Mesendoderm (in vitro differentiated cells): ENCODE data around the gene TRH.

Experiments used
- DNase-seq: peaks from one replicate; pipeline ENCODE4 v3.0.0; 2013
- H2AK5ac ChIP-seq: 2 replicates; pipeline ENCODE4 v1.6.1; 2013; ENCODE audit warnings: low read length, inconsistent platforms
- H2BK120ac ChIP-seq: 2 replicates; pipeline ENCODE4 v1.6.1; 2013; ENCODE audit warnings: low read depth, mild to moderate bottlenecking, low read length, moderate library complexity, mixed read lengths
- H2BK15ac ChIP-seq: replicated peaks from 2 replicates; pipeline ENCODE4 v1.6.1; 2013; ENCODE audit warnings: low read depth, mild to moderate bottlenecking, moderate library complexity
- H2BK5ac ChIP-seq: 2 replicates; pipeline ENCODE4 v1.6.1; 2013; ENCODE audit warnings: low read length, inconsistent platforms
- H3K18ac ChIP-seq: 2 replicates; pipeline ENCODE4 v1.6.1; 2013; ENCODE audit warnings: mild to moderate bottlenecking, low read length, mixed read lengths
- H3K23ac ChIP-seq: one replicate; pipeline ENCODE4 v1.6.1; 2013; ENCODE audit warnings: low read length
- H3K27ac ChIP-seq: 2 replicates; pipeline ENCODE4 v1.5.1; 2013; ENCODE audit warnings: low read depth, mild to moderate bottlenecking, inconsistent platforms, low read length, moderate library complexity
- H3K27me3 ChIP-seq: 2 replicates; pipeline ENCODE4 v1.6.1; 2013; ENCODE audit warnings: low read length, control low read depth, mild to moderate bottlenecking, inconsistent platforms; ENCODE audit not compliant: insufficient read depth, poor library complexity
- H3K36me3 ChIP-seq: 2 replicates; pipeline ENCODE4 v1.6.1; 2013; ENCODE audit warnings: low read length, inconsistent platforms; ENCODE audit not compliant: control insufficient read depth, insufficient read depth
- H3K4ac ChIP-seq: one replicate; pipeline ENCODE4 v1.6.1; 2013; ENCODE audit warnings: low read depth, mild to moderate bottlenecking, low read length, moderate library complexity
- H3K4me1 ChIP-seq: 2 replicates; pipeline ENCODE4 v1.6.1; 2013; ENCODE audit warnings: low read depth, low read length, inconsistent platforms; ENCODE audit not compliant: control insufficient read depth
- H3K4me2 ChIP-seq: 2 replicates; pipeline ENCODE4 v1.6.1; 2013; ENCODE audit warnings: low read length
- H3K4me3 ChIP-seq: 2 replicates; pipeline ENCODE4 v1.5.1; 2013; ENCODE audit warnings: mild to moderate bottlenecking, low read length
- H3K56ac ChIP-seq: one replicate; pipeline ENCODE4 v1.6.1; 2013; ENCODE audit warnings: low read length
- H3K79me1 ChIP-seq: 2 replicates; pipeline ENCODE4 v1.6.1; 2013; ENCODE audit warnings: low read length, inconsistent platforms
- H3K79me2 ChIP-seq: 2 replicates; pipeline ENCODE4 v1.6.1; 2013; ENCODE audit warnings: mild to moderate bottlenecking, low read length; ENCODE audit not compliant: control insufficient read depth, insufficient read depth
- H3K9ac ChIP-seq: 2 replicates; pipeline ENCODE4 v1.6.1; 2013; ENCODE audit warnings: low read length, inconsistent platforms
- H4K5ac ChIP-seq: one replicate; pipeline ENCODE4 v1.6.1; 2013; ENCODE audit warnings: low read length
- H4K8ac ChIP-seq: one replicate; pipeline ENCODE4 v1.6.1; 2013; ENCODE audit warnings: low read depth, mild to moderate bottlenecking, control low read depth, low read length, moderate library complexity
- WGBS: extraction: QIAGEN DNeasy Blood & Tissue Kit; methylation state at CpG from one replicate; pipeline ENCODE4 v1.1.7; 2013; ENCODE audit warnings: low lambda C conversion rate, missing lambda C conversion rate; ENCODE audit not compliant: insufficient coverage; ENCODE audit errors: extremely low coverage; 5-methylcytosine and 5-hydroxymethylcytosine counted together

TRH gene

GRCh38 chr3:129975705-129976048 is 1.2 kb downstream of the TRH start:
- no peak overlapping the region for H2BK5ac ChIP-seq
- no peaks in the 10 kb centered on the region for H3K79me1 ChIP-seq
- no peak overlapping the region for H2AK5ac ChIP-seq
- H3K4me1 ChIP-seq, result no peaks in the 10 kb centered on the region
- H3K36me3 ChIP-seq, result no peaks in the 10 kb centered on the region
- no peak overlapping the region for H4K8ac ChIP-seq
- H3K4me3 ChIP-seq, result no peak overlapping the region
- H3K27ac ChIP-seq, result no peak overlapping the region
- H3K23ac ChIP-seq, result no peak overlapping the region
- peak overlapping the region; percentile 31 for H3K4me2 ChIP-seq
- no peak overlapping the region for H3K4ac ChIP-seq
- H4K5ac ChIP-seq, result no peak overlapping the region
- H3K9ac ChIP-seq, result peak overlapping the region; percentile 22
- no peak overlapping the region for H2BK120ac ChIP-seq
- H2BK15ac ChIP-seq, result no peak overlapping the region
- peak overlapping the region; percentile 9 for H3K56ac ChIP-seq
- no CpG with 5 or more reads among the region's 27 CpGs for WGBS
- DNase-seq, result peak; percentile 46
- H3K27me3 ChIP-seq, result peaks cover 50% of the 10 kb centered on the region
- H3K79me2 ChIP-seq, result no peaks in the 10 kb centered on the region
- no peak overlapping the region for H3K18ac ChIP-seq

- H4K5ac ChIP-seq, result no peak overlapping the region
- peaks cover 50% of the 10 kb centered on the region for H3K27me3 ChIP-seq
- H3K27ac ChIP-seq, result no peak overlapping the region
- H2AK5ac ChIP-seq, result no peak overlapping the region
- H3K4me1 ChIP-seq, result no peaks in the 10 kb centered on the region
- H3K36me3 ChIP-seq, result no peaks in the 10 kb centered on the region
- H2BK120ac ChIP-seq, result no peak overlapping the region
- H3K79me1 ChIP-seq, result no peaks in the 10 kb centered on the region
- no peak overlapping the region for H2BK15ac ChIP-seq
- no CpG with 5 or more reads among the region's 4 CpGs for WGBS
- DNase-seq, result no peak
- no peak overlapping the region for H4K8ac ChIP-seq
- H3K79me2 ChIP-seq, result no peaks in the 10 kb centered on the region
- no peak overlapping the region for H3K4me3 ChIP-seq
- H3K18ac ChIP-seq, result no peak overlapping the region
- H3K4me2 ChIP-seq, result no peak overlapping the region
- H2BK5ac ChIP-seq, result no peak overlapping the region
- no peak overlapping the region for H3K23ac ChIP-seq
- no peak overlapping the region for H3K56ac ChIP-seq
- no peak overlapping the region for H3K4ac ChIP-seq
- H3K9ac ChIP-seq, result no peak overlapping the region
Observed at GRCh38 chr3:129976286-129976685, 1.8 kb downstream of the TRH start.

DNA sequence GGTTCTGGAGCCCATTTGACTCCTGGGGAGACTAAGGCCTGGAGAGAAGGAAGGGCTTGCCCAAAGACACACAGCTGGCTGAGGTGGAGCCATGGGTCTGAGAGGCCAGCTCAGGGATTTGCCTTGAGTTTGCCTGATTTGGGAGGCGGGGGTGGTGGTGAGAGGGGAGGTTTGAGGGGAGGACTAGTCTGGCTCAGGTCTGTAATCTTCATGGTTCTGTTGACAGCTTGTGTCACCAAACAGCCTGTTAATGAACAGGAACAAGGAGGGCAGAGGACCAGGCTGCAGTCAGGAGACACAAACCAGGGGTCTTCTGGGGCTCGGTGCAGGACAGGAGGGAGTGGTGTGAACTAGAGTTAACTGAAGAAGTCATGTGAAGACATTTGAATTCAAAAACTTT is 3.6 kb downstream of the TRH start:
- DNase-seq, result no peak
- no peak overlapping the region for H3K9ac ChIP-seq
- no peak overlapping the region for H3K27ac ChIP-seq
- H4K8ac ChIP-seq, result no peak overlapping the region
- H4K5ac ChIP-seq, result no peak overlapping the region
- H3K18ac ChIP-seq, result no peak overlapping the region
- H3K79me2 ChIP-seq, result no peaks in the 10 kb centered on the region
- no CpG with 5 or more reads among the region's 2 CpGs for WGBS
- no peaks in the 10 kb centered on the region for H3K36me3 ChIP-seq
- peaks cover 41% of the 10 kb centered on the region for H3K27me3 ChIP-seq
- no peak overlapping the region for H2BK15ac ChIP-seq
- H2BK5ac ChIP-seq, result no peak overlapping the region
- H3K4me2 ChIP-seq, result no peak overlapping the region
- H3K79me1 ChIP-seq, result no peaks in the 10 kb centered on the region
- no peak overlapping the region for H3K4ac ChIP-seq
- no peak overlapping the region for H3K23ac ChIP-seq
- no peak overlapping the region for H2AK5ac ChIP-seq
- H3K4me3 ChIP-seq, result no peak overlapping the region
- H3K56ac ChIP-seq, result no peak overlapping the region
- no peaks in the 10 kb centered on the region for H3K4me1 ChIP-seq
- no peak overlapping the region for H2BK120ac ChIP-seq

DNA sequence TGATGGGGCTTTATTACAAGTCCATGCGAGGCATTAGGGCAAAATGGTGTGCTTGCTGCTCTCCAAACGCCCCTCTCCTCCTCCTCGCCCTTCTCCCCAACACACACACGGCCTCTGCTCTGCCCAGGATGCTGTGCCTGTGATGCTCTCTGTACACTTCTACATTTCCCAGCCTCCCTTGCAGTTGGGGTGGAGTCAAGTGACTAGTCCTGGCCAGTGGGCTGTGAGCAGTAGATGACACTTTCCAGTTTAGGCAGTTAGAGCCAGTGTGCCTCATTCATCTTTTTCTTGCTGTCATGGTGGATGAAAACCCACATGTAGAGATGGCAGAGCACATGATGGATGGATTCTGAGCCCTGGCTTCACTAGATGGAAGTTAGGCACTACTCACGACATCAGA is 5.4 kb downstream of the TRH start:
- WGBS, result no CpG with 5 or more reads among the region's 5 CpGs
- Histone ChIP-seq H3K23ac (no peak overlapping the region), H3K27ac (no peak overlapping the region), H2BK120ac (no peak overlapping the region), H3K18ac (no peak overlapping the region), H3K56ac (no peak overlapping the region), H3K4me3 (no peak overlapping the region), H2BK15ac (no peak overlapping the region), H4K8ac (no peak overlapping the region), H3K79me2 (no peaks in the 10 kb centered on the region), H2AK5ac (no peak overlapping the region), H3K4me1 (no peaks in the 10 kb centered on the region), H3K4ac (no peak overlapping the region), H3K36me3 (no peaks in the 10 kb centered on the region), H3K4me2 (no peak overlapping the region), H3K27me3 (peaks cover 25% of the 10 kb centered on the region), H3K9ac (no peak overlapping the region), H4K5ac (no peak overlapping the region), H3K79me1 (no peaks in the 10 kb centered on the region), H2BK5ac (no peak overlapping the region)
- no peak for DNase-seq

DNA sequence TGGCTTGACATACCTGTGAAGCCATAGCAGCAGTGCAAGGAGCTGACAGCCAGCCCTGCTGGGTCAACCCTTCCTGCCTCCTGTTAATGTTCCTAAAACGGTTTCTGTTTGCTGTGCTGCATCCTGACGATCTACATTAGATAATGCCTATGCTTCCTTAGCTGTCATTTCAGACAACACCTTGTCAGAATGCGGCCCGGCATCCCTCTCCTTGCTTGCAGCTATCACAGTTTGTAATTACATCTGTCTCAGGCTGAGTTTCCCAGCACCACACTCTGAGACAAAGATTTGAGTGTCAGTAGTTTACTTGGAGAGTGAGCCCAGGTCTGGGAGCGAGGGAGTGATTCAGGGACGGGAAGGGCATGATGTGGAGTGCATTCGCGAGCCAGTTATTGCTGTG is 9.0 kb downstream of the TRH start:
- no peak overlapping the region for H3K27ac ChIP-seq
- no CpG with 5 or more reads among the region's 8 CpGs for WGBS

DNA sequence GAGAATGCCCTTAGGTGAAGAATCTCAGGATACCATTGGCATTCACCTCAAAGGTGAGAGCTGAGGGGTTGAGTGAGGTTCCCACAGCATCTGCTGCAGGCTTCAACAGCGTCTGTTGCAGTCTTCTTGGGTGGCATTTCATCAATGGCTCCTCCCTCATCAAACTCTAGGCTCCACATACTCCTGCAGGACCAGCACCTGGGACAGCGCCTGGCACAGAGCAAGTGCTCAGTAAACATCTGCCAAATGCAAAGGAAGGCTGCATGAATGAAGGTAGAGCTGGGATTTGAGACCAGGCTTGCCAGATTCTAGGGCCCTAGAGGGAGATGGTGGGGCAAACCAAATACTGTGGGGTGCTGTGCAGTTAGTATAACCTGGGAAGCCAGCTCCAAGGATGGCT is 9.6 kb downstream of the TRH start:
- DNase-seq, result peak; percentile 38
- H3K4me3 ChIP-seq, result no peak overlapping the region

More for the DNA sequence above, 9.0 kb downstream of the TRH start:
- no peak overlapping the region for H2BK5ac ChIP-seq
- no peak overlapping the region for H3K56ac ChIP-seq
- H3K27me3 ChIP-seq, result no peaks in the 10 kb centered on the region
- no peaks in the 10 kb centered on the region for H3K36me3 ChIP-seq
- H3K4me3 ChIP-seq, result no peak overlapping the region
- no peak overlapping the region for H2BK120ac ChIP-seq
- H4K8ac ChIP-seq, result no peak overlapping the region
- no peak overlapping the region for H3K4ac ChIP-seq
- H2AK5ac ChIP-seq, result no peak overlapping the region
- DNase-seq, result no peak
- no peak overlapping the region for H3K23ac ChIP-seq
- no peaks in the 10 kb centered on the region for H3K4me1 ChIP-seq
- H2BK15ac ChIP-seq, result no peak overlapping the region
- H3K18ac ChIP-seq, result no peak overlapping the region
- no peak overlapping the region for H3K4me2 ChIP-seq
- no peak overlapping the region for H3K9ac ChIP-seq
- H3K79me2 ChIP-seq, result no peaks in the 10 kb centered on the region
- no peak overlapping the region for H4K5ac ChIP-seq
- H3K79me1 ChIP-seq, result no peaks in the 10 kb centered on the region

More for the DNA sequence above, 9.6 kb downstream of the TRH start:
- Histone ChIP-seq H3K79me1 (no peaks in the 10 kb centered on the region), H3K27me3 (no peaks in the 10 kb centered on the region), H2BK120ac (no peak overlapping the region), H2BK5ac (no peak overlapping the region), H3K56ac (no peak overlapping the region), H3K36me3 (no peaks in the 10 kb centered on the region), H3K27ac (no peak overlapping the region), H3K9ac (no peak overlapping the region), H3K4me1 (no peaks in the 10 kb centered on the region), H3K4me2 (no peak overlapping the region), H2AK5ac (no peak overlapping the region), H2BK15ac (no peak overlapping the region), H3K18ac (no peak overlapping the region), H3K23ac (no peak overlapping the region), H4K5ac (no peak overlapping the region), H4K8ac (no peak overlapping the region), H3K79me2 (no peaks in the 10 kb centered on the region), H3K4ac (no peak overlapping the region)
- WGBS, result no CpG with 5 or more reads among the region's 2 CpGs
